K562 (cell line): ENCODE data around the gene ATF6B. TPM values are rescaled to one million over a fixed set of nuclear protein-coding genes. Genes with fewer than 3 reads are reported as not detected.

ENCODE experiments used
- ATAC-seq: fragments of 200-7000 bp; cut with Tn5 transposase; 3 replicates; pipeline ENCODE4 v1.9.1; 2020; ENCODE audit warnings: moderate library complexity
- BruUV-seq: library from RNA; stranded (reverse); fragments of 400-500 nt; replicated peaks from 2 replicates; lab custom pipeline; 2021; lab: Mats Ljungman, UMichigan
- CTCF ChIA-PET: fragments of 300-600 bp; formaldehyde crosslinking; extraction: SDS; loops from one replicate; lab custom pipeline; 2021; ENCODE audit warnings: low intra/inter-chr PET ratio; lab: Yijun Ruan, JAX
- POLR2A ChIA-PET: fragments of 300-600, 350-650 bp; sonication (Branson Sonifier 250); formaldehyde crosslinking; extraction: SDS; loops from one replicate; lab custom pipeline; 2021; ENCODE audit warnings: antibody characterized with exemption, inconsistent platforms; lab: Yijun Ruan, JAX
- DNase-seq, 4 experiments: peaks; one replicate each; pipeline versions ENCODE4 v3.0.0 to v3.0.0-alpha.2; 2011 to 2018; ENCODE audit warnings: low spot score in 3 of 4, mixed read lengths in 3 of 4; ENCODE audit errors: extremely low read depth in 1 of 4
- FAIRE-seq: peaks from 2 replicates; lab custom pipeline; 2011; peaks lifted over from hg19 to GRCh38; lab: Jason Lieb, UNC
- H2AFZ ChIP-seq: 2 replicates; pipeline ENCODE4 v1.6.0; 2011; ENCODE audit warnings: low read depth, low read length, control low read depth, inconsistent platforms
- H3K27ac ChIP-seq: fragments of 200-600 bp; 3 replicates; pipeline ENCODE4 v1.8.0; 2011; ENCODE audit warnings: low read depth, mild to moderate bottlenecking, control low read depth, inconsistent platforms, low read length, moderate library complexity, mixed read lengths; ENCODE audit errors: extremely low read depth
- H3K27me3 ChIP-seq, 2 experiments: fragments of 300-600 bp in 1 of 2; 2 replicates in 1 of 2; 3 replicates in 1 of 2; pipeline versions ENCODE4 v1.6.0 to v1.8.0; 2011; ENCODE audit warnings: inconsistent platforms in 2 of 2, low read length in 2 of 2, mild to moderate bottlenecking in 1 of 2, mixed read lengths in 1 of 2, moderate library complexity in 1 of 2; ENCODE audit not compliant: control insufficient read depth in 2 of 2, insufficient read depth in 2 of 2
- H3K36me3 ChIP-seq: fragments of 300-600 bp; 3 replicates; pipeline ENCODE4 v1.8.0; 2011; ENCODE audit warnings: mild to moderate bottlenecking, low read length, inconsistent platforms; ENCODE audit not compliant: control insufficient read depth, insufficient read depth
- H3K4me1 ChIP-seq, 2 experiments: fragments of 200-600 bp in 1 of 2; replicated peaks in 1 of 2; 2 replicates in 1 of 2; 3 replicates in 1 of 2; pipeline versions ENCODE4 v1.5.1 to v1.8.0; 2011; ENCODE audit warnings: inconsistent platforms in 2 of 2, low read length in 2 of 2, mild to moderate bottlenecking in 1 of 2, mixed read lengths in 1 of 2, moderate library complexity in 1 of 2; ENCODE audit not compliant: control insufficient read depth in 2 of 2, insufficient read depth in 2 of 2
- H3K4me2 ChIP-seq: 2 replicates; pipeline ENCODE4 v1.6.1; 2011; ENCODE audit warnings: low read length, control low read depth, inconsistent platforms, mixed read lengths; ENCODE audit not compliant: insufficient read depth
- H3K4me3 ChIP-seq: fragments of 200-600 bp; sonication (generic), shearing (Covaris generic); 2 replicates; pipeline ENCODE4 v1.5.1; 2016; ENCODE audit warnings: control low read depth, inconsistent platforms
- H3K79me2 ChIP-seq: fragments of 200-600 bp; 3 replicates; pipeline ENCODE4 v1.8.0; 2011; ENCODE audit warnings: low read length, inconsistent platforms; ENCODE audit not compliant: control insufficient read depth, insufficient read depth
- H3K9ac ChIP-seq, 2 experiments: 2 replicates each; pipeline versions ENCODE4 v1.6.0 to v1.6.1; 2011; ENCODE audit warnings: low read depth in 2 of 2, low read length in 2 of 2, control low read depth in 1 of 2, inconsistent platforms in 1 of 2, mild to moderate bottlenecking in 1 of 2, mixed read lengths in 1 of 2; ENCODE audit not compliant: insufficient read depth in 1 of 2
- H3K9me1 ChIP-seq: one replicate; pipeline ENCODE4 v1.6.0; 2011; ENCODE audit warnings: inconsistent platforms, mild to moderate bottlenecking, low read length, moderate library complexity; ENCODE audit not compliant: control insufficient read depth, insufficient read depth
- H3K9me3 ChIP-seq: replicated peaks from 2 replicates; pipeline ENCODE4 v1.5.1; 2011; ENCODE audit warnings: low read depth, low read length, inconsistent platforms; ENCODE audit not compliant: control insufficient read depth, insufficient read depth
- H4K20me1 ChIP-seq: replicated peaks from 2 replicates; pipeline ENCODE4 v1.6.1; 2011; ENCODE audit warnings: low read length, inconsistent platforms, mixed read lengths; ENCODE audit not compliant: control insufficient read depth, insufficient read depth
- BCOR ChIP-seq: fragments of 450-650 bp; IDR thresholded peaks from 2 replicates; pipeline ENCODE4 v1.6.1; 2016
- CHD2 ChIP-seq: IDR thresholded peaks from 2 replicates; pipeline ENCODE4 v1.6.1; 2011; ENCODE audit warnings: low read depth, low read length
- DNMT1 ChIP-seq: fragments of 450-650 bp; IDR thresholded peaks from 2 replicates; pipeline ENCODE4 v1.6.1; 2016; ENCODE audit warnings: antibody characterized with exemption, mild to moderate bottlenecking
- E2F3 ChIP-seq: fragments of 250-450 bp; sonication (Bioruptor Pico); IDR thresholded peaks from 2 replicates; pipeline ENCODE4 v1.4.0; 2020; ENCODE audit warnings: mild to moderate bottlenecking
- E2F6 ChIP-seq, 2 experiments: IDR thresholded peaks; 2 replicates each; pipeline ENCODE4 v1.6.1; 2011; ENCODE audit warnings: borderline replicate concordance in 1 of 2, control low read depth in 1 of 2, low read depth in 1 of 2, low read length in 1 of 2, mild to moderate bottlenecking in 1 of 2, mixed read lengths in 1 of 2, moderate library complexity in 1 of 2; ENCODE audit not compliant: insufficient read depth in 1 of 2, insufficient read length in 1 of 2, poor library complexity in 1 of 2, severe bottlenecking in 1 of 2; ENCODE audit errors: extremely low read depth in 1 of 2
- ELF4 ChIP-seq: fragments of 450-650 bp; formaldehyde crosslinking; IDR thresholded peaks from 2 replicates; pipeline ENCODE4 v1.4.0; 2022; ENCODE audit warnings: missing genetic modification characterization
- ELK1 ChIP-seq: sonication (generic); formaldehyde crosslinking; IDR thresholded peaks from 2 replicates; pipeline ENCODE4 v1.8.1; 2022; ENCODE audit warnings: missing genetic modification reagents
- EP400 ChIP-seq: fragments of 450-650 bp; IDR thresholded peaks from 2 replicates; pipeline ENCODE4 v1.6.1; 2017; ENCODE audit warnings: antibody characterized with exemption, mild to moderate bottlenecking, moderate library complexity
- HDAC1 ChIP-seq, 2 experiments: fragments of 450-650 bp; IDR thresholded peaks; 2 replicates each; pipeline ENCODE4 v1.6.1; 2016 to 2017; ENCODE audit warnings: inconsistent platforms in 1 of 2, mild to moderate bottlenecking in 1 of 2, moderate library complexity in 1 of 2
- HES1 ChIP-seq: fragments of 450-650 bp; IDR thresholded peaks from 2 replicates; pipeline ENCODE4 v1.6.1; 2016; ENCODE audit warnings: low read depth, mild to moderate bottlenecking, moderate library complexity
- HMBOX1 ChIP-seq: sonication (generic); IDR thresholded peaks from 2 replicates; pipeline ENCODE4 v1.6.1; 2016
- PHF21A ChIP-seq: fragments of 450-650 bp; IDR thresholded peaks from 2 replicates; pipeline ENCODE4 v1.6.1; 2017; ENCODE audit warnings: low read depth, borderline replicate concordance
- PTBP1 ChIP-seq: fragments of 200-400 bp; formaldehyde crosslinking; IDR thresholded peaks from 2 replicates; pipeline ENCODE4 v1.6.1; 2017; ENCODE audit warnings: low read depth, low read length
- SMARCA5 ChIP-seq: fragments of 450-650 bp; IDR thresholded peaks from 2 replicates; pipeline ENCODE4 v1.6.1; 2016
- ZC3H8 ChIP-seq: fragments of 450-650 bp; IDR thresholded peaks from 2 replicates; pipeline ENCODE4 v1.6.1; 2017
- ZFP36 ChIP-seq: fragments of 150-350 bp; IDR thresholded peaks from 2 replicates; pipeline ENCODE4 v1.6.1; 2018; ENCODE audit warnings: low read length, low read depth; ENCODE audit not compliant: partially characterized antibody
- ZNF232 ChIP-seq: sonication (generic); formaldehyde crosslinking; IDR thresholded peaks from 2 replicates; pipeline ENCODE4 v1.8.0; 2022; ENCODE audit warnings: mild to moderate bottlenecking, missing genetic modification reagents
- ZNF696 ChIP-seq: fragments of 250-450 bp; sonication (Bioruptor Pico); conservative IDR thresholded peaks from 2 replicates; pipeline ENCODE4 v1.4.0; 2020; ENCODE audit warnings: mild to moderate bottlenecking, moderate library complexity
- ZNF707 ChIP-seq: fragments of 250-450 bp; sonication (Bioruptor Pico); conservative IDR thresholded peaks from 2 replicates; pipeline ENCODE4 v1.8.0; 2022; ENCODE audit warnings: inconsistent platforms, mild to moderate bottlenecking, moderate library complexity
- ZNF778 ChIP-seq: fragments of 450-650 bp; formaldehyde crosslinking; IDR thresholded peaks from 2 replicates; pipeline ENCODE4 v1.4.0; 2020; ENCODE audit warnings: mild to moderate bottlenecking, moderate library complexity
- WGBS: fragments of 100-300 bp; shearing (Covaris generic); methylation state at CpG from one replicate; pipeline ENCODE4 v1.1.6; 2016; ENCODE audit warnings: low coverage, mixed read lengths; ENCODE audit not compliant: insufficient coverage; ENCODE audit errors: missing lambda C conversion rate; 5-methylcytosine and 5-hydroxymethylcytosine counted together
- in situ Hi-C: fragments of 300-500 bp; cut with MboI; formaldehyde crosslinking; loops from 4 replicates; pipeline ENCODE4 v1.15.0; 2018; ENCODE audit warnings: inconsistent platforms, mixed read lengths
- intact Hi-C: fragments of 100-400 bp; cut with micrococcal nuclease; formaldehyde crosslinking; loops from 2 replicates; pipeline ENCODE4 v1.14.2; 2022
- polyA plus RNA-seq, 8 experiments: library from polyadenylated mRNA; depleted of rRNA in 4 of 8; stranded (reverse) in 5 of 8; unstranded in 3 of 8; fragments of >200 nt; fragmentation: Nextera tagmentation in 2 of 8; fragmentation: Illumina TruSeq in 1 of 8; extraction: Ambion mirVana in 2 of 8; extraction: Trizol in 1 of 8; gene quantifications; 2 replicates each; pipeline versions ENCODE4 v1.2.1 to v1.2.3, GENCODE V29; 2011 to 2014; ENCODE audit warnings: inconsistent platforms in 1 of 8, missing spikeins in 1 of 8
- total RNA-seq, 7 experiments: library from RNA; depleted of rRNA in 6 of 7; stranded (reverse); fragments of >200 nt in 6 of 7; fragmentation: Illumina TruSeq in 2 of 7; extraction: Trizol in 2 of 7; gene quantifications; 2 replicates each; pipeline versions ENCODE4 v1.2.1 to v1.2.3, GENCODE V29; 2011 to 2021; ENCODE audit warnings: low replicate concordance in 1 of 7

The ATF6B gene
- total and polyA plus RNA-seq, 9 of the 15 experiments (the other 6 are each of a cell fraction or from before 2014, with no cell fraction given), result 20.7 to 131 (median 31.7) TPM

- CTCF ChIA-PET, result no interaction called here
- H3K4me1 ChIP-seq, result peaks cover 11 to 41% of the 10 kb centered on the region in 2 experiments
- peaks cover 4% of the 10 kb centered on the region; the same call in 1 of the 2 replicates for H4K20me1 ChIP-seq
- H3K79me2 ChIP-seq, result no peaks in the 10 kb centered on the region
- intact Hi-C loops (no loop called here), in situ Hi-C loops (no loop called here)
- POLR2A ChIA-PET, result interaction anchor here (0.6 to 1.3 kb wide), 5 partner anchors 8 to 1250 kb away, joined by 3 to 5 read pairs (median 3); partner anchors contain the start of genes CLIC1 and GPSM3
- no peak overlapping the region for H3K4me3 ChIP-seq
- no peak for FAIRE-seq
- ATAC-seq, result no peak
- no peak overlapping the region; the same call in 1 of the 2 replicates for H2AFZ ChIP-seq
- no peak overlapping the region for H3K27ac ChIP-seq
- peak overlapping the region in 1 of 2 experiments; percentile 32; a peak in 2 of 4 replicates for H3K9ac ChIP-seq
- peaks cover 8 to 43% of the 10 kb centered on the region in 2 experiments for H3K27me3 ChIP-seq
- DNase-seq, result no peak
- no peaks in the 10 kb centered on the region for H3K36me3 ChIP-seq
- H3K9me1 ChIP-seq, result no peaks in the 10 kb centered on the region
- no peak overlapping the region for H3K4me2 ChIP-seq
- H3K9me3 ChIP-seq, result no peaks in the 10 kb centered on the region
- BruUV-seq, result no TSS peak
- whole genome bisulfite sequencing, result 13% methylated on average over 22 of the region's 22 CpGs
- peak; percentile 71 for TF ChIP-seq HMBOX1
- no peak for TF ChIP-seq HES1
- no peak for TF ChIP-seq ZNF778 (CRISPR knock-in tag)
- peak; percentile 29; the same call in 1 of the 2 replicates for TF ChIP-seq SMARCA5
- no peak for TF ChIP-seq ELK1
- TF ChIP-seq E2F3, result no peak
- TF ChIP-seq DNMT1, result no peak
- TF ChIP-seq EP400, result no peak
- TF ChIP-seq ZNF696 (CRISPR knock-in tag), result no peak
- peak; percentile 20; the same call in 1 of the 2 replicates for TF ChIP-seq BCOR
- no peak for TF ChIP-seq HDAC1 (IDR thresholded peaks at IDR 0.05)
- TF ChIP-seq ZNF707 (CRISPR knock-in tag), result no peak
- TF ChIP-seq ZFP36, result peak; percentile 92
- TF ChIP-seq ELF4 (CRISPR knock-in tag), result no peak
- TF ChIP-seq ZC3H8, result no peak
- TF ChIP-seq E2F6 (IDR thresholded peaks at IDR 0.05; ENCODE audit: borderline replicate concordance in 1 of 2, extremely low read depth in 1 of 2, insufficient read depth in 1 of 2, insufficient read length in 1 of 2, low read depth in 1 of 2, low read length in 1 of 2, poor library complexity in 1 of 2, severe bottlenecking in 1 of 2), result no peak
- no peak for TF ChIP-seq ZNF232
- TF ChIP-seq PHF21A, result no peak
- TF ChIP-seq CHD2, result no peak
- no peak for TF ChIP-seq PTBP1
Measured at GRCh38 chr6:32083812-32084768, 44.0 kb downstream of the ATF6B start.
